SK-N-SH (cell line): ENCODE measurements around the gene CD63.

Experiments
- CHD2 ChIP-seq: fragments of 150-350 bp; IDR thresholded peaks from 2 replicates; pipeline ENCODE4 v1.6.1; 2018; ENCODE audit warnings: low read length; ENCODE audit not compliant: partially characterized antibody
- EP300 ChIP-seq, 2 experiments: IDR thresholded peaks; 2 replicates each; pipeline versions ENCODE4 v1.4.0 to v1.6.1; 2012; ENCODE audit warnings: borderline replicate concordance in 1 of 2, low read depth in 1 of 2, low read length in 1 of 2
- EZH2phosphoT487 ChIP-seq: fragments of 200-600 bp; sonication (generic); IDR thresholded peaks from 2 replicates; pipeline ENCODE4 v1.6.1; 2017; ENCODE audit warnings: low read depth, mixed run types, mild to moderate bottlenecking, antibody characterized with exemption, moderate library complexity, borderline replicate concordance
- FOSL2 ChIP-seq: IDR thresholded peaks from 2 replicates; pipeline ENCODE4 v1.4.0; 2012; ENCODE audit warnings: low read depth, mild to moderate bottlenecking, moderate library complexity, borderline replicate concordance
- JUND ChIP-seq: IDR thresholded peaks from 2 replicates; pipeline ENCODE4 v1.4.0; 2012
- POLR2AphosphoS5 ChIP-seq: IDR thresholded peaks from 2 replicates; pipeline ENCODE4 v1.6.1; 2012; ENCODE audit warnings: low read depth, low read length
- RFX5 ChIP-seq: IDR thresholded peaks from 2 replicates; pipeline ENCODE4 v1.6.1; 2012; ENCODE audit warnings: mild to moderate bottlenecking, improper control_type of control experiment, low read length
- SIN3A ChIP-seq: IDR thresholded peaks from 2 replicates; pipeline ENCODE4 v1.6.1; 2012; ENCODE audit warnings: low read depth, mild to moderate bottlenecking, low read length, moderate library complexity, borderline replicate concordance
- TAF1 ChIP-seq: IDR thresholded peaks from 2 replicates; pipeline ENCODE4 v1.6.1; 2012; ENCODE audit warnings: low read depth, mild to moderate bottlenecking, low read length, moderate library complexity, borderline replicate concordance
- TF ChIP-seq, protein P1 (sequence below): fragments of 150-350 bp; IDR thresholded peaks from 2 replicates; pipeline ENCODE4 v1.6.1; 2017; ENCODE audit warnings: antibody characterized with exemption, low read length, low read depth, borderline replicate concordance
- TF ChIP-seq, protein P2 (sequence below): fragments of 200-600 bp; sonication (generic); IDR thresholded peaks from 2 replicates; pipeline ENCODE4 v1.6.1; 2017; ENCODE audit warnings: antibody characterized with exemption, mild to moderate bottlenecking, moderate library complexity
- TF ChIP-seq, protein P3 (sequence below): IDR thresholded peaks from 2 replicates; pipeline ENCODE4 v1.6.1; 2012; ENCODE audit warnings: mild to moderate bottlenecking, low read depth, low read length, moderate library complexity
- TF ChIP-seq, protein P4 (sequence below): IDR thresholded peaks from 2 replicates; pipeline ENCODE4 v1.4.0; 2012; ENCODE audit warnings: low read depth
- TF ChIP-seq, protein P5 (sequence below): IDR thresholded peaks from 2 replicates; pipeline ENCODE4 v1.4.0; 2012; ENCODE audit warnings: low read depth, borderline replicate concordance

DNA sequence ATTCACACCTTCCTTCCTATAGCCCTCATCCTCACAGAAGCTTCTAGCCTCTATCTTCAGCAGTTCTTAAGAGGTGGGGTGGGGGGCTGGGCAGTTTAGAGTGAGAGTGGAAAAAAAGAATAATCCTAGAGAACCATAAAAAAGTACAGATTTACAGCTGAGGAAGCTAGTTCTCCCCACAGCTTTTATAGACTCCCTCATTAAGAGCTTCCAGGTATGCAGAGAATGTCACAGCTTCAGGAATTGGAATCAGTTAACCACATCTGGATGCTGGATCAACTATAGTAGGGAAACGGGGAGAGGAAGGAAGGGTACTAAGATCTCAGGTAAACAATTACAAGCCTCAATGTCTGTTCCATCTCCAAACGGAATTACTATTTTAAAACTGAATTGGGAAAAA is 26.4 kb upstream of the CD63 start:
- TF ChIP-seq, protein P1, sequence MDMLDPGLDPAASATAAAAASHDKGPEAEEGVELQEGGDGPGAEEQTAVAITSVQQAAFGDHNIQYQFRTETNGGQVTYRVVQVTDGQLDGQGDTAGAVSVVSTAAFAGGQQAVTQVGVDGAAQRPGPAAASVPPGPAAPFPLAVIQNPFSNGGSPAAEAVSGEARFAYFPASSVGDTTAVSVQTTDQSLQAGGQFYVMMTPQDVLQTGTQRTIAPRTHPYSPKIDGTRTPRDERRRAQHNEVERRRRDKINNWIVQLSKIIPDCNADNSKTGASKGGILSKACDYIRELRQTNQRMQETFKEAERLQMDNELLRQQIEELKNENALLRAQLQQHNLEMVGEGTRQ = no peak
- TF ChIP-seq EP300 (IDR thresholded peaks at IDR 0.05; ENCODE audit: borderline replicate concordance in 1 of 2, low read depth in 1 of 2, low read length in 1 of 2) = no peak
- TF ChIP-seq, protein P2, sequence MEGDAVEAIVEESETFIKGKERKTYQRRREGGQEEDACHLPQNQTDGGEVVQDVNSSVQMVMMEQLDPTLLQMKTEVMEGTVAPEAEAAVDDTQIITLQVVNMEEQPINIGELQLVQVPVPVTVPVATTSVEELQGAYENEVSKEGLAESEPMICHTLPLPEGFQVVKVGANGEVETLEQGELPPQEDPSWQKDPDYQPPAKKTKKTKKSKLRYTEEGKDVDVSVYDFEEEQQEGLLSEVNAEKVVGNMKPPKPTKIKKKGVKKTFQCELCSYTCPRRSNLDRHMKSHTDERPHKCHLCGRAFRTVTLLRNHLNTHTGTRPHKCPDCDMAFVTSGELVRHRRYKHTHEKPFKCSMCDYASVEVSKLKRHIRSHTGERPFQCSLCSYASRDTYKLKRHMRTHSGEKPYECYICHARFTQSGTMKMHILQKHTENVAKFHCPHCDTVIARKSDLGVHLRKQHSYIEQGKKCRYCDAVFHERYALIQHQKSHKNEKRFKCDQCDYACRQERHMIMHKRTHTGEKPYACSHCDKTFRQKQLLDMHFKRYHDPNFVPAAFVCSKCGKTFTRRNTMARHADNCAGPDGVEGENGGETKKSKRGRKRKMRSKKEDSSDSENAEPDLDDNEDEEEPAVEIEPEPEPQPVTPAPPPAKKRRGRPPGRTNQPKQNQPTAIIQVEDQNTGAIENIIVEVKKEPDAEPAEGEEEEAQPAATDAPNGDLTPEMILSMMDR = no peak
- TF ChIP-seq, protein P3, sequence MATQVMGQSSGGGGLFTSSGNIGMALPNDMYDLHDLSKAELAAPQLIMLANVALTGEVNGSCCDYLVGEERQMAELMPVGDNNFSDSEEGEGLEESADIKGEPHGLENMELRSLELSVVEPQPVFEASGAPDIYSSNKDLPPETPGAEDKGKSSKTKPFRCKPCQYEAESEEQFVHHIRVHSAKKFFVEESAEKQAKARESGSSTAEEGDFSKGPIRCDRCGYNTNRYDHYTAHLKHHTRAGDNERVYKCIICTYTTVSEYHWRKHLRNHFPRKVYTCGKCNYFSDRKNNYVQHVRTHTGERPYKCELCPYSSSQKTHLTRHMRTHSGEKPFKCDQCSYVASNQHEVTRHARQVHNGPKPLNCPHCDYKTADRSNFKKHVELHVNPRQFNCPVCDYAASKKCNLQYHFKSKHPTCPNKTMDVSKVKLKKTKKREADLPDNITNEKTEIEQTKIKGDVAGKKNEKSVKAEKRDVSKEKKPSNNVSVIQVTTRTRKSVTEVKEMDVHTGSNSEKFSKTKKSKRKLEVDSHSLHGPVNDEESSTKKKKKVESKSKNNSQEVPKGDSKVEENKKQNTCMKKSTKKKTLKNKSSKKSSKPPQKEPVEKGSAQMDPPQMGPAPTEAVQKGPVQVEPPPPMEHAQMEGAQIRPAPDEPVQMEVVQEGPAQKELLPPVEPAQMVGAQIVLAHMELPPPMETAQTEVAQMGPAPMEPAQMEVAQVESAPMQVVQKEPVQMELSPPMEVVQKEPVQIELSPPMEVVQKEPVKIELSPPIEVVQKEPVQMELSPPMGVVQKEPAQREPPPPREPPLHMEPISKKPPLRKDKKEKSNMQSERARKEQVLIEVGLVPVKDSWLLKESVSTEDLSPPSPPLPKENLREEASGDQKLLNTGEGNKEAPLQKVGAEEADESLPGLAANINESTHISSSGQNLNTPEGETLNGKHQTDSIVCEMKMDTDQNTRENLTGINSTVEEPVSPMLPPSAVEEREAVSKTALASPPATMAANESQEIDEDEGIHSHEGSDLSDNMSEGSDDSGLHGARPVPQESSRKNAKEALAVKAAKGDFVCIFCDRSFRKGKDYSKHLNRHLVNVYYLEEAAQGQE = no peak
- TF ChIP-seq FOSL2 = no peak
- TF ChIP-seq, protein P4, sequence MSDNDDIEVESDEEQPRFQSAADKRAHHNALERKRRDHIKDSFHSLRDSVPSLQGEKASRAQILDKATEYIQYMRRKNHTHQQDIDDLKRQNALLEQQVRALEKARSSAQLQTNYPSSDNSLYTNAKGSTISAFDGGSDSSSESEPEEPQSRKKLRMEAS = no peak
- TF ChIP-seq, protein P5, sequence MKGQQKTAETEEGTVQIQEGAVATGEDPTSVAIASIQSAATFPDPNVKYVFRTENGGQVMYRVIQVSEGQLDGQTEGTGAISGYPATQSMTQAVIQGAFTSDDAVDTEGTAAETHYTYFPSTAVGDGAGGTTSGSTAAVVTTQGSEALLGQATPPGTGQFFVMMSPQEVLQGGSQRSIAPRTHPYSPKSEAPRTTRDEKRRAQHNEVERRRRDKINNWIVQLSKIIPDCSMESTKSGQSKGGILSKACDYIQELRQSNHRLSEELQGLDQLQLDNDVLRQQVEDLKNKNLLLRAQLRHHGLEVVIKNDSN = no peak
- no peak for TF ChIP-seq CHD2
- TF ChIP-seq SIN3A = no peak
- no peak for TF ChIP-seq EZH2phosphoT487
- TF ChIP-seq JUND = no peak
- no peak for TF ChIP-seq POLR2AphosphoS5
- no peak for TF ChIP-seq RFX5
- no peak for TF ChIP-seq TAF1
